HUES64 (cell line): ENCODE data around the gene PCBP3.
"Not testable (repeated sequence)": the region's sequence is repeated elsewhere in the genome, so short reads cannot be mapped to it uniquely, and the experiment has no call there.

Experiments used
- H3K27ac ChIP-seq: 2 replicates; pipeline ENCODE4 v1.7.0; 2013; ENCODE audit warnings: low read depth, low read length, inconsistent platforms
- H3K27me3 ChIP-seq: 2 replicates; pipeline ENCODE4 v1.6.1; 2013; ENCODE audit warnings: mild to moderate bottlenecking, low read length; ENCODE audit not compliant: insufficient read depth
- H3K36me3 ChIP-seq: 2 replicates; pipeline ENCODE4 v1.6.1; 2013; ENCODE audit warnings: mild to moderate bottlenecking, low read length; ENCODE audit not compliant: insufficient read depth
- H3K4me1 ChIP-seq: 2 replicates; pipeline ENCODE4 v1.6.1; 2013; ENCODE audit warnings: mild to moderate bottlenecking, low read length, moderate library complexity; ENCODE audit not compliant: insufficient read depth
- H3K4me3 ChIP-seq: 2 replicates; pipeline ENCODE4 v1.5.1; 2013; ENCODE audit warnings: mild to moderate bottlenecking, low read length, moderate library complexity
- H3K9ac ChIP-seq: 2 replicates; pipeline ENCODE4 v1.6.1; 2013; ENCODE audit warnings: mild to moderate bottlenecking, low read depth, low read length
- H3K9me3 ChIP-seq: 2 replicates; pipeline ENCODE4 v1.6.1; 2013; ENCODE audit warnings: low read depth, low read length; ENCODE audit not compliant: insufficient read depth
- WGBS: fragments of 150-250, 120-280 bp; methylation state at CpG from one replicate; pipeline ENCODE4 v1.1.7; 2013; ENCODE audit warnings: missing lambda C conversion rate; 5-methylcytosine and 5-hydroxymethylcytosine counted together

Gene PCBP3

DNA sequence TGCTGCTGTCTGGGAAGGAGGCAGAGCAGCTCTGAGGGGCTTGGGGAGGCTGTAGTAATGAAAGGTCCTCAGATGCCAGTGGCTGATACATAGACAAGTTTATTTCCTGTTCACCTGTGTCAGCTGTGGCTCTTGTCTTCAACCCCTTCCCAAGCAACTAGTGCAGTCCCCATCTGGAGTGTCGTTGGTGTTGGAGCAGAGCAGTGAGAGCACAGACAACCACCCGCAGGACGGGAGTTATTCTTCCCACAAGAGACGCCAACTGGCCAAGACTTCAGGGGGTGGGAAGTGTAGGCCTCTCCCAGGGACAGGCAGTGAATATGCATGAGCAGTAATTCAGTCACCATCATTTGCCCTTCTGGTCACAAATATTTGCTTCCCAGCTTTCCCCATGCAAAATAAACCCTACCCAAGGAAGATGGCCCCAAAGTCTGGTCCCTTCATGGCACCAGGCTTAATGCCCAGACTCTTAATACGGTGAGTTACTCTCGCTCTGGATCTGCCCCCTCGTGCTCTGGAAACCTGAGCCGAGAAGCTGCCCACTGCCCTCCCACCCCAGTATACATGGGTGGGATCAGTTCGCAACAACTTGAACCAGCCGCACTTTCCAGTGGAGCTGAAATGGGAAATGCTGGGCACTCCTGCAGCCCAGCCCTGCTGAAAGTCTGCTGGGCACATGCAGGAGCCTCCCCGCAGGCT, 184.5 kb downstream of the PCBP3 start:
- Histone ChIP-seq H3K4me1 (no peaks in the 10 kb centered on the region), H3K4me3 (no peak overlapping the region), H3K27ac (no peak overlapping the region), H3K9me3 (no peaks in the 10 kb centered on the region), H3K36me3 (no peaks in the 10 kb centered on the region), H3K9ac (no peak overlapping the region), H3K27me3 (no peaks in the 10 kb centered on the region)
- 93% methylated on average over 11 of the region's 11 CpGs for WGBS

GRCh38 chr21:45828580-45829570, 185.3 kb downstream of the PCBP3 start:
- no peak overlapping the region for H3K27ac ChIP-seq
- H3K9ac ChIP-seq, result no peak overlapping the region
- no peak overlapping the region for H3K4me3 ChIP-seq
- H3K4me1 ChIP-seq, result no peaks in the 10 kb centered on the region
- WGBS, result 93% methylated on average over 26 of the region's 26 CpGs
- no peaks in the 10 kb centered on the region for H3K36me3 ChIP-seq
- H3K9me3 ChIP-seq, result no peaks in the 10 kb centered on the region
- H3K27me3 ChIP-seq, result no peaks in the 10 kb centered on the region

DNA sequence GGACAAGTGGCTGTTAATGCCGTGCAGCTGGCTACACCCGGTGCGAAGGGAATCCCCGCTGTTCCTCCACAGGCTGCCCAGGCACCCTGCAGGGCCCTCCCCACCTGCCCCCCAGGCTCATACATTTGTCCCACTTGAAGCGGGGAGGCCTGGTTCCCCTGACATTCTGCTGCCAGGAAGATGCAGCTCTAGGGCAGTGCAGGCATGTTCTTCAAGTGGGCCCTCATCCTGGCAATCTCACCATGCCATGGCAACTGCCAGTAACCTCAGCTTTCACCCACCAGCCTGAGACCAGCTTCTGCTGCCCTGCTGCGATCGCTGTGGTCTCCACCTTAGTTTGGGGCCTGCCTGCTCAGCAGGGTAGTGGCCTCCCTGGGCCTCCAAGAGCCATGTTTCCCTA, 186.1 kb downstream of the PCBP3 start:
- H3K4me1 ChIP-seq, result no peaks in the 10 kb centered on the region
- no peak overlapping the region for H3K27ac ChIP-seq
- WGBS, result 86% methylated on average over 7 of the region's 7 CpGs
- no peaks in the 10 kb centered on the region for H3K9me3 ChIP-seq
- H3K9ac ChIP-seq, result no peak overlapping the region
- no peaks in the 10 kb centered on the region for H3K36me3 ChIP-seq
- H3K4me3 ChIP-seq, result no peak overlapping the region
- H3K27me3 ChIP-seq, result no peaks in the 10 kb centered on the region

- H3K4me3 ChIP-seq, result no peak overlapping the region
- H3K27me3 ChIP-seq, result no peaks in the 10 kb centered on the region
- no peak overlapping the region for H3K27ac ChIP-seq
- no peaks in the 10 kb centered on the region for H3K4me1 ChIP-seq
- H3K36me3 ChIP-seq, result no peaks in the 10 kb centered on the region
- H3K9ac ChIP-seq, result no peak overlapping the region
- 75% methylated on average over 11 of the region's 11 CpGs for WGBS
- H3K9me3 ChIP-seq, result no peaks in the 10 kb centered on the region
Measured at GRCh38 chr21:45830221-45830640, 186.7 kb downstream of the PCBP3 start.

DNA sequence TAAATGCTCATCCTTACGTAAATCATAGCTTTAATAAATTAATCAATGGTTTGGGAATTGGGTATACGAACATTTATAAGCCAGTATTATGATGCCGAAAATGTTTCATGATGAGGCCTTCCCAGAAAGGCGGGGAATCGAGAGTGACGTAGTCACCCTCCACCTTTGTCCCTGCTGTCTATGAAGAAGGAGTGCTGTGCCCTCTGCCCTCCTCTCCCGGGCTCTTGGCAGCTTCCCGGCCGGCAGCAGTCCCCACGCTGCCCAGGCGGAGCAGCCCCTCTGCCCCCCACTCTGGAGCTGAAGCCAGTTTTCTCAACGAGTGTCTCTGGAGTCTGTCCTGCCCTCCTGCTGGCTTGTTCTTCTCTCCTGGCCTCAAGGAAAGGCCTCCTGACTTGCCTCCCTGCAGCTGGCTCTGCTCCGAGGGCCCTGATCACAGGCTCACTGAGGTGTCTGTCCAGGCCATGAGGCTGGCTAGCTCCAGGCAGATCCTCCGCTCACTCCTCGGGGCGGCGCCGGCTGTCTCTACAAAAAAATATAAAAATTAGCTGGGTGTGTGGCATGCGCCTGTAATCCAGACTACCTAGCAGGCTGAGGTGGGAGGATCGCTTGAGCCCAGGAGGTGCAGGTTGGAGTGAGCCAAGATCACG, 187.3 kb downstream of the PCBP3 start:
- WGBS, result 91% methylated on average over 19 of the region's 21 CpGs
- Histone ChIP-seq H3K27ac (no peak overlapping the region), H3K36me3 (no peaks in the 10 kb centered on the region), H3K27me3 (no peaks in the 10 kb centered on the region), H3K9ac (no peak overlapping the region), H3K9me3 (no peaks in the 10 kb centered on the region), H3K4me3 (no peak overlapping the region), H3K4me1 (no peaks in the 10 kb centered on the region)

DNA sequence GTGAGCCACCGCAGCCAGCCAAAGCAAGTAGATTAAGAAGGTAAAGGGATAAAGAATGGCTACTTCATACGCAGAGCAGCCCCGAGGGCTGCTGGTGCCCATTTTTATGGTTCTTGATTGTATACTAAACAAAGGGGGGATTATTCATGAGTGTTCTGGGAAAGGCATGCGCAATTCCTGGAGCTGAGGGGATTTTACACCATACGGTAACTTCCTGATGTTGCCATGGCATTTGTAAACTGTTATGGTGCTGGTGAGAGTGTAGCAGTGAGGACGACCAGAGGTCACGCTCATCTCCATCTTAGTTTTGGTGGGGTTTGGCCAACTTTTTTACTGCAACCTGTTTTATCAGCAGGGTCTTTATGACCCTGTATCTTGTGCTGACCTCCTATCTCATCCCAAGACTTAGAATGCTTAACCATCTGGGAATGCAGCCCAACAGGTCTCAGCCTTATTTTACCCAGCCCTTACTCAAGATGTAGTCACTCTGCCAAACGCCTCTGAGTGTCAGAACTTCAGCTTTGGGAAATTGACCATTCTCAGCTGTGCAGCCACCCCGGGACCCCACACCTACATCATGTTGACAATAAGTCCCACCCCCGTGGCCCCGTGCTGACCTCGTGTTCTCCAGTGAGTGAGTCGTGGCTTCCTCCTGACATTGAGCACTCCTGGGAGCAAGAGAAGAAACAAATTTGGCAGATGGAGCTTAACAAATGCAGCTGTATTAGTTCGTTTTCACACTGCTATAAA, 188.6 kb downstream of the PCBP3 start:
- Histone ChIP-seq H3K9ac (no peak overlapping the region), H3K4me1 (no peaks in the 10 kb centered on the region), H3K9me3 (no peaks in the 10 kb centered on the region), H3K27ac (no peak overlapping the region), H3K4me3 (no peak overlapping the region), H3K36me3 (no peaks in the 10 kb centered on the region), H3K27me3 (no peaks in the 10 kb centered on the region)
- 89% methylated on average over 13 of the region's 14 CpGs for WGBS

DNA sequence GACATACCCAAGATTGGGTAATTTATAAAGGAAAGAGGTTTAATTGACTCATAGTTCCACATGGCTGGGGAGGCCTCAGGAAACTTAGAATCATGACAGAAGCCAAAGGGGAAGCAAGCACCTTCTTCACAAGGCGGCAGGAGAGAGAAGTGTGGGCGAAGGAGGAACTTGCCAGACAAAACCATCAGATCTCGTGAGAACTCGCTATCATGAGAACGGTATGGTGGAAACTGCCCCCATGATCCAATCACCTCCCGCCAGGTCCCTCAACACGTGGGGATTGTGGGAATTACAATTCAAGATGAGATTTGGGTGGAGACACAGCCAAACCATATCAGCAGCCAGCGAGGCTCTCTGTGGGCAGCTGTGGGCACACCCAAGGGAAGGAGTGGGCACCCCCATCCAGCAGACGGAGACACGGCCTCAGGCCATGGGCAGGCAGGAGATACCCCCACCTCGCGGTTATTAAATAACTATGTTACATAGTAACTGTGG, 189.3 kb downstream of the PCBP3 start:
- H3K4me1 ChIP-seq, H3K9me3 ChIP-seq, H3K27ac ChIP-seq, H3K9ac ChIP-seq, H3K4me3 ChIP-seq, H3K36me3 ChIP-seq, H3K27me3 ChIP-seq: not testable (repeated sequence)
- 94% methylated on average over 10 of the region's 12 CpGs for WGBS

DNA sequence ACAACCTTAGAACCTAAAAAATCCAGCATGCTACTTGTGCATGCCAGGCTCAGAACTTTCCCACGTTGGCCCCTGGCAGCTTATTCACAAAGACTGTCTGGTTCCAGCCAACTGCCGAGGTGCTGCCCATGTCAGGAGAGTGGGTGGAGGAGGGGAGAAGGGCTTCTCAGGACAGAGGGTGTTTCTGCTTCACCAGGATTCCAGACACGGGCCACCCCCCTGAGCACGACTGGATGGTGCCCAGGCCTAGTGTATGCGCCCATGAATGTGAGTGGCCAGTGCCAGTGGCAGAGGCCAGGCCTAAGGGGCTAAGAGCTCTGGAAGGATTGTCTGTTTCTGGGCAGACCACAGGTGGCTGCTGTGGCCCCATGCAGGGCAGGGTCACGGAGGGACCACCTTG, 189.9 kb downstream of the PCBP3 start:
- no peaks in the 10 kb centered on the region for H3K27me3 ChIP-seq
- 91% methylated on average over 6 of the region's 6 CpGs for WGBS

DNA sequence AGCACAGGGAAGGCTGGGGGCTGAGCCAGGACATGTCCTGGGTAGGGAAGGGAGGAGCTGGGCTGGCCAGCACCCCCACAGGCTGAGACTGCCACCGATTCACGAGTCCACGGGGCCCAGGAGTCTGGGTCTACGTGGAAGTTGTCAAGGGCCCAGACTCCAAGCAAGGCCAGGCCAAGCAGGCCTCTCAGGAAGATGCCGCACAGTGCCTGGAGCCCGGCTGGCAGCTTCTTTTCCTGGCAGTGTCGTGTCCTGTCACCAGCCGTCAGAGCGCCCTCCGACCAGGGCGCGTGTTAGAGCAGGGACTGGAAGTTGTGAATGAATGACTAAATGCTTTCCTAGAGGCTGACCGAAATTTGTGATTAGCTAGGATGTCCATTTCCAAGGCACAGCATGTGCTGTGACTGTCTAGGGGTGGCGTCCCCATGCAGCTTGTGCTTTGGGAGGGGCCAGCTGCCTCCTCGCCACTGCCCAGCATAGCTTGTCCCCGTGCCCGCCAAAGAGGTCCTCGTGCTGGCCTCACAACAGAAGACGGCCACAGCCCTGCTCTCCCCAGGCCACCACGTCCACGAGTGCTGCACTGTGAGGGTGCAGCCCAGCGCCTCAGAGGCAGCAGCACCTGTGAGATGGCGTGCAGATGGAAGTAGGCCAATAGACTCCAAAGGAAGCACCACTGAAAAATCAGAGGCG, 190.6 kb downstream of the PCBP3 start:
- Histone ChIP-seq H3K9ac (no peak overlapping the region), H3K9me3 (no peaks in the 10 kb centered on the region), H3K36me3 (no peaks in the 10 kb centered on the region), H3K4me3 (no peak overlapping the region), H3K27me3 (no peaks in the 10 kb centered on the region), H3K4me1 (peaks cover 5% of the 10 kb centered on the region; the same call in 1 of the 2 replicates), H3K27ac (no peak overlapping the region)
- 95% methylated on average over 24 of the region's 24 CpGs for WGBS

More for the DNA sequence above, 189.9 kb downstream of the PCBP3 start:
- H3K36me3 ChIP-seq, result no peaks in the 10 kb centered on the region
- H3K9ac ChIP-seq, result no peak overlapping the region
- no peaks in the 10 kb centered on the region for H3K4me1 ChIP-seq
- no peak overlapping the region for H3K4me3 ChIP-seq
- H3K27ac ChIP-seq, result no peak overlapping the region
- no peaks in the 10 kb centered on the region for H3K9me3 ChIP-seq

- WGBS, result 92% methylated on average over 24 of the region's 24 CpGs
- H3K9ac ChIP-seq, result no peak overlapping the region
- no peaks in the 10 kb centered on the region for H3K36me3 ChIP-seq
- no peak overlapping the region for H3K27ac ChIP-seq
- no peaks in the 10 kb centered on the region for H3K9me3 ChIP-seq
- no peak overlapping the region for H3K4me3 ChIP-seq
- H3K4me1 ChIP-seq, result peaks cover 6% of the 10 kb centered on the region; the same call in 1 of the 2 replicates
- H3K27me3 ChIP-seq, result no peaks in the 10 kb centered on the region
Measured at GRCh38 chr21:45834821-45835293, 191.3 kb downstream of the PCBP3 start.
